Measurements from ENCODE around the gene RETREG2.
A peak's percentile ranks its signal among the peaks of the same experiment; 100 is the strongest.

Gene RETREG2

GRCh38 chr2:219209236-219210195 lies 31.4 kb downstream of the RETREG2 start:
- no peak overlapping the region for H3K27ac ChIP-seq (ENCODE audit: low read depth, low read length)
- no peak overlapping the region for H3K9ac ChIP-seq (ENCODE audit: low read depth, low read length)
- no peaks in the 10 kb centered on the region for H3K27me3 ChIP-seq (ENCODE audit: insufficient read depth, low read length)
- H3K4me3 ChIP-seq (ENCODE audit: low read length), result no peak overlapping the region
- H3K36me3 ChIP-seq (ENCODE audit: insufficient read depth, low read length), result peaks cover 57% of the 10 kb centered on the region
- H3K4me1 ChIP-seq (ENCODE audit: insufficient read depth, low read length), result 0 out of 2 replicates have a peak, but pooled peaks cover 3% of the 10 kb centered on the region
- no peaks in the 10 kb centered on the region for H3K9me3 ChIP-seq (ENCODE audit: insufficient read depth, low read depth, low read length)
- WGBS, result 95% methylated on average over 17 of the region's 18 CpGs

GRCh38 chr2:219210196-219210885 lies 32.3 kb downstream of the RETREG2 start:
- WGBS, result 95% methylated on average over 24 of the region's 24 CpGs
- no peaks in the 10 kb centered on the region for H3K9me3 ChIP-seq (ENCODE audit: insufficient read depth, low read depth, low read length)
- no peak overlapping the region for H3K27ac ChIP-seq (ENCODE audit: low read depth, low read length)
- no peaks in the 10 kb centered on the region for H3K27me3 ChIP-seq (ENCODE audit: insufficient read depth, low read length)
- H3K9ac ChIP-seq (ENCODE audit: low read depth, low read length), result no peak overlapping the region
- H3K36me3 ChIP-seq (ENCODE audit: insufficient read depth, low read length), result peaks cover 65% of the 10 kb centered on the region
- no peak overlapping the region for H3K4me3 ChIP-seq (ENCODE audit: low read length)
- H3K4me1 ChIP-seq (ENCODE audit: insufficient read depth, low read length), result 0 out of 2 replicates have a peak, but pooled peaks cover 3% of the 10 kb centered on the region

GRCh38 chr2:219210886-219211362 lies 32.8 kb downstream of the RETREG2 start:
- Histone ChIP-seq H3K36me3 (ENCODE audit: insufficient read depth, low read length) (peaks cover 66% of the 10 kb centered on the region), H3K9me3 (ENCODE audit: insufficient read depth, low read depth, low read length) (no peaks in the 10 kb centered on the region), H3K4me3 (ENCODE audit: low read length) (no peak overlapping the region), H3K27me3 (ENCODE audit: insufficient read depth, low read length) (no peaks in the 10 kb centered on the region), H3K4me1 (ENCODE audit: insufficient read depth, low read length) (0 out of 2 replicates have a peak, but pooled peaks cover 3% of the 10 kb centered on the region), H3K27ac (ENCODE audit: low read depth, low read length) (no peak overlapping the region), H3K9ac (ENCODE audit: low read depth, low read length) (no peak overlapping the region)
- 92% methylated on average over 9 of the region's 9 CpGs for WGBS

GRCh38 chr2:219213026-219213415 lies 34.9 kb downstream of the RETREG2 start:
- H3K36me3 ChIP-seq (ENCODE audit: insufficient read depth, low read length), result peaks cover 64% of the 10 kb centered on the region
- 95% methylated on average over 8 of the region's 8 CpGs for WGBS
- H3K27me3 ChIP-seq (ENCODE audit: insufficient read depth, low read length), result no peaks in the 10 kb centered on the region
- no peak overlapping the region for H3K4me3 ChIP-seq (ENCODE audit: low read length)
- H3K4me1 ChIP-seq (ENCODE audit: insufficient read depth, low read length), result peaks cover 6% of the 10 kb centered on the region
- no peaks in the 10 kb centered on the region for H3K9me3 ChIP-seq (ENCODE audit: insufficient read depth, low read depth, low read length)
- no peak overlapping the region for H3K27ac ChIP-seq (ENCODE audit: low read depth, low read length)
- no peak overlapping the region for H3K9ac ChIP-seq (ENCODE audit: low read depth, low read length)

- 97% methylated on average over 10 of the region's 10 CpGs for WGBS
- H3K36me3 ChIP-seq (ENCODE audit: insufficient read depth, low read length), result peaks cover 58% of the 10 kb centered on the region
- no peaks in the 10 kb centered on the region for H3K9me3 ChIP-seq (ENCODE audit: insufficient read depth, low read depth, low read length)
- peaks cover 7% of the 10 kb centered on the region for H3K4me1 ChIP-seq (ENCODE audit: insufficient read depth, low read length)
- H3K9ac ChIP-seq (ENCODE audit: low read depth, low read length), result no peak overlapping the region
- H3K27ac ChIP-seq (ENCODE audit: low read depth, low read length), result no peak overlapping the region
- no peaks in the 10 kb centered on the region for H3K27me3 ChIP-seq (ENCODE audit: insufficient read depth, low read length)
- H3K4me3 ChIP-seq (ENCODE audit: low read length), result no peak overlapping the region
Measured at GRCh38 chr2:219213486-219214071, 35.5 kb downstream of the RETREG2 start.

GRCh38 chr2:219214141-219214540 lies 36.1 kb downstream of the RETREG2 start:
- no peaks in the 10 kb centered on the region for H3K9me3 ChIP-seq (ENCODE audit: insufficient read depth, low read depth, low read length)
- no peak overlapping the region for H3K9ac ChIP-seq (ENCODE audit: low read depth, low read length)
- WGBS, result 96% methylated on average over 15 of the region's 15 CpGs
- peaks cover 53% of the 10 kb centered on the region for H3K36me3 ChIP-seq (ENCODE audit: insufficient read depth, low read length)
- H3K27ac ChIP-seq (ENCODE audit: low read depth, low read length), result no peak overlapping the region
- peaks cover 7% of the 10 kb centered on the region for H3K4me1 ChIP-seq (ENCODE audit: insufficient read depth, low read length)
- H3K27me3 ChIP-seq (ENCODE audit: insufficient read depth, low read length), result no peaks in the 10 kb centered on the region
- H3K4me3 ChIP-seq (ENCODE audit: low read length), result no peak overlapping the region

GRCh38 chr2:219214786-219215185 lies 36.7 kb downstream of the RETREG2 start:
- Histone ChIP-seq H3K36me3 (ENCODE audit: insufficient read depth, low read length) (peaks cover 49% of the 10 kb centered on the region), H3K4me3 (ENCODE audit: low read length) (no peak overlapping the region), H3K9ac (ENCODE audit: low read depth, low read length) (no peak overlapping the region), H3K27ac (ENCODE audit: low read depth, low read length) (no peak overlapping the region), H3K4me1 (ENCODE audit: insufficient read depth, low read length) (peaks cover 7% of the 10 kb centered on the region), H3K27me3 (ENCODE audit: insufficient read depth, low read length) (no peaks in the 10 kb centered on the region), H3K9me3 (ENCODE audit: insufficient read depth, low read depth, low read length) (no peaks in the 10 kb centered on the region)
- 95% methylated on average over 6 of the region's 6 CpGs for WGBS

- H3K9me3 ChIP-seq (ENCODE audit: insufficient read depth, low read depth, low read length), result no peaks in the 10 kb centered on the region
- no peak overlapping the region for H3K9ac ChIP-seq (ENCODE audit: low read depth, low read length)
- peaks cover 7% of the 10 kb centered on the region for H3K4me1 ChIP-seq (ENCODE audit: insufficient read depth, low read length)
- H3K4me3 ChIP-seq (ENCODE audit: low read length), result no peak overlapping the region
- 93% methylated on average over 27 of the region's 27 CpGs for WGBS
- H3K27me3 ChIP-seq (ENCODE audit: insufficient read depth, low read length), result no peaks in the 10 kb centered on the region
- H3K27ac ChIP-seq (ENCODE audit: low read depth, low read length), result no peak overlapping the region
- peaks cover 47% of the 10 kb centered on the region for H3K36me3 ChIP-seq (ENCODE audit: insufficient read depth, low read length)
Measured at GRCh38 chr2:219215871-219216534, 37.9 kb downstream of the RETREG2 start.

- peaks cover 49% of the 10 kb centered on the region for H3K36me3 ChIP-seq (ENCODE audit: insufficient read depth, low read length)
- peaks cover 7% of the 10 kb centered on the region for H3K4me1 ChIP-seq (ENCODE audit: insufficient read depth, low read length)
- no peak overlapping the region for H3K9ac ChIP-seq (ENCODE audit: low read depth, low read length)
- no peaks in the 10 kb centered on the region for H3K9me3 ChIP-seq (ENCODE audit: insufficient read depth, low read depth, low read length)
- H3K4me3 ChIP-seq (ENCODE audit: low read length), result no peak overlapping the region
- 89% methylated on average over 6 of the region's 6 CpGs for WGBS
- no peaks in the 10 kb centered on the region for H3K27me3 ChIP-seq (ENCODE audit: insufficient read depth, low read length)
- H3K27ac ChIP-seq (ENCODE audit: low read depth, low read length), result no peak overlapping the region
Measured at GRCh38 chr2:219216535-219216915, 38.5 kb downstream of the RETREG2 start.

- Histone ChIP-seq H3K9me3 (ENCODE audit: insufficient read depth, low read depth, low read length) (no peaks in the 10 kb centered on the region), H3K27ac (ENCODE audit: low read depth, low read length) (peak overlapping the region; percentile 71), H3K27me3 (ENCODE audit: insufficient read depth, low read length) (no peaks in the 10 kb centered on the region), H3K4me1 (ENCODE audit: insufficient read depth, low read length) (peaks cover 7% of the 10 kb centered on the region), H3K9ac (ENCODE audit: low read depth, low read length) (peak overlapping the region; percentile 88), H3K4me3 (ENCODE audit: low read length) (peak overlapping the region; percentile 63), H3K36me3 (ENCODE audit: insufficient read depth, low read length) (peaks cover 52% of the 10 kb centered on the region)
- WGBS, result 1% methylated on average over 37 of the region's 37 CpGs
Measured at GRCh38 chr2:219218217-219218731, 40.2 kb downstream of the RETREG2 start.
